Measurements from ENCODE around the gene TRIM14.

The TRIM14 gene

DNA sequence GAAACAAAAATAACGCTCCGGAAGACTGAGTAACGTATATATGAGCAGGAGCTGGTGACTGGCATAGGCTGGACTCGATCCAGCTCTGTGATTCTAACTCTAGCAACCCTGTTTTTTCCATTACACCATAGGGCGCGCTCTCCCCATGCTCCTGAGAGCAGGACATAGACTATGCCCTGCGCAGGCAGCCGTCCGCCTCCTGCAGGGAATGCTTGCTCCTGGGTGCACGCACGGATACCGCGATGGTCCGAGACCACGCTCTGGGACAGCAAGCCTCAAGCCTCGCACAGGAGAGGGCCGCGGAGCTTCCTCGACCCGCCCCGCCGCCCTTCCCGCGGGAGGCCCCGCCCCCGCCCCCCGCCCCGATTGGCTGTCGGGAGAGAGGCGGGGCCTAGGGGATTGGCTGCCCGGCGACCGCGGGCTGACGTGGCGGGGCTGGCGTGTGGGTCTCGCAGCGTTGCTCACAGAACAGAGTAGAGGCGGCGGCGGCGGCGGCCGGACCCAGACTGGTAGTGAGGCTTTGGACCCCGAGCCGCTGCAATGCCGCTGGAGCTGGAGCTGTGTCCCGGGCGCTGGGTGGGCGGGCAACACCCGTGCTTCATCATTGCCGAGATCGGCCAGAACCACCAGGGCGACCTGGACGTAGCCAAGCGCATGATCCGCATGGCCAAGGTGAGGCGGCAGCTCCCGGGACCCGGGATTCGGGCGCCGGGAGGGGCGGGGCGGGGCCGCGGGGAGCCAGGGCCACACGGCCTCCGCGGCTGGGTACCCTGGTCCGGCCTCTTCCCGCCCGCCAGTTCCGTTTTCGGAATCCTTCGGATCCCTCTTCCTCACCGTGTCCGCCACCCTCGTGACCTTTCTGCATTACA is 62.5 kb downstream of the TRIM14 start, which contains the start of gene NANS (continued):
- no peak for TF ChIP-seq ZNF791 (tag by site-specific recombination; IDR thresholded peaks at IDR 0.05)
- TF ChIP-seq, protein P1, sequence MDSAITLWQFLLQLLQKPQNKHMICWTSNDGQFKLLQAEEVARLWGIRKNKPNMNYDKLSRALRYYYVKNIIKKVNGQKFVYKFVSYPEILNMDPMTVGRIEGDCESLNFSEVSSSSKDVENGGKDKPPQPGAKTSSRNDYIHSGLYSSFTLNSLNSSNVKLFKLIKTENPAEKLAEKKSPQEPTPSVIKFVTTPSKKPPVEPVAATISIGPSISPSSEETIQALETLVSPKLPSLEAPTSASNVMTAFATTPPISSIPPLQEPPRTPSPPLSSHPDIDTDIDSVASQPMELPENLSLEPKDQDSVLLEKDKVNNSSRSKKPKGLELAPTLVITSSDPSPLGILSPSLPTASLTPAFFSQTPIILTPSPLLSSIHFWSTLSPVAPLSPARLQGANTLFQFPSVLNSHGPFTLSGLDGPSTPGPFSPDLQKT (IDR thresholded peaks at IDR 0.05; ENCODE audit: borderline replicate concordance, low read depth, low read length), result no peak
- peak; percentile 45; the same call in 1 of the 2 replicates for TF ChIP-seq KLF1 (tag by site-specific recombination; IDR thresholded peaks at IDR 0.05)
- peak; percentile 49 for TF ChIP-seq SP3 (tag by site-specific recombination; IDR thresholded peaks at IDR 0.05)
- TF ChIP-seq ZNF16 (tag by site-specific recombination; IDR thresholded peaks at IDR 0.05; ENCODE audit: low read depth), result no peak
- no peak for TF ChIP-seq ZNF830 (tag by site-specific recombination; IDR thresholded peaks at IDR 0.05; ENCODE audit: low read depth)
- peak; percentile 68; the same call in 1 of the 2 replicates for TF ChIP-seq SP7 (tag by site-specific recombination; IDR thresholded peaks at IDR 0.05)
- TF ChIP-seq GLIS2 (tag by site-specific recombination; IDR thresholded peaks at IDR 0.05), result peak; percentile 54
- TF ChIP-seq KLF8 (tag by site-specific recombination; IDR thresholded peaks at IDR 0.05), result peak; percentile 25; the same call in 1 of the 2 replicates
- peak; percentile 75; the same call in 1 of the 2 replicates for TF ChIP-seq ZNF501 (tag by site-specific recombination; IDR thresholded peaks at IDR 0.05)
- TF ChIP-seq ZFP3 (tag by site-specific recombination; IDR thresholded peaks at IDR 0.05; ENCODE audit: low read depth), result no peak
- no peak for TF ChIP-seq BCL11B (tag by site-specific recombination; IDR thresholded peaks at IDR 0.05; ENCODE audit: low read depth)
- TF ChIP-seq ZBTB1 (tag by site-specific recombination; IDR thresholded peaks at IDR 0.05), result no peak
- peak; percentile 77 for TF ChIP-seq IKZF3 (tag by site-specific recombination; IDR thresholded peaks at IDR 0.05)
- TF ChIP-seq ZBTB21 (tag by site-specific recombination; IDR thresholded peaks at IDR 0.05), result peak; percentile 60; the same call in 1 of the 2 replicates
- TF ChIP-seq ZFP41 (tag by site-specific recombination; IDR thresholded peaks at IDR 0.05; ENCODE audit: borderline replicate concordance), result no peak
- 0 out of 2 replicates have a peak, but pooled peaks have one; percentile 16 for TF ChIP-seq ZNF629 (tag by site-specific recombination; IDR thresholded peaks at IDR 0.05)
- TF ChIP-seq, protein P2, sequence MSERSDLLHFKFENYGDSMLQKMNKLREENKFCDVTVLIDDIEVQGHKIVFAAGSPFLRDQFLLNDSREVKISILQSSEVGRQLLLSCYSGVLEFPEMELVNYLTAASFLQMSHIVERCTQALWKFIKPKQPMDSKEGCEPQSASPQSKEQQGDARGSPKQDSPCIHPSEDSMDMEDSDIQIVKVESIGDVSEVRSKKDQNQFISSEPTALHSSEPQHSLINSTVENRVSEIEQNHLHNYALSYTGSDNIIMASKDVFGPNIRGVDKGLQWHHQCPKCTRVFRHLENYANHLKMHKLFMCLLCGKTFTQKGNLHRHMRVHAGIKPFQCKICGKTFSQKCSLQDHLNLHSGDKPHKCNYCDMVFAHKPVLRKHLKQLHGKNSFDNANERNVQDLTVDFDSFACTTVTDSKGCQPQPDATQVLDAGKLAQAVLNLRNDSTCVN (tag by site-specific recombination; optimal IDR thresholded peaks at IDR 0.05), result peak; percentile 52
- TF ChIP-seq YY2 (tag by site-specific recombination; IDR thresholded peaks at IDR 0.05), result no peak
- TF ChIP-seq, protein P3, sequence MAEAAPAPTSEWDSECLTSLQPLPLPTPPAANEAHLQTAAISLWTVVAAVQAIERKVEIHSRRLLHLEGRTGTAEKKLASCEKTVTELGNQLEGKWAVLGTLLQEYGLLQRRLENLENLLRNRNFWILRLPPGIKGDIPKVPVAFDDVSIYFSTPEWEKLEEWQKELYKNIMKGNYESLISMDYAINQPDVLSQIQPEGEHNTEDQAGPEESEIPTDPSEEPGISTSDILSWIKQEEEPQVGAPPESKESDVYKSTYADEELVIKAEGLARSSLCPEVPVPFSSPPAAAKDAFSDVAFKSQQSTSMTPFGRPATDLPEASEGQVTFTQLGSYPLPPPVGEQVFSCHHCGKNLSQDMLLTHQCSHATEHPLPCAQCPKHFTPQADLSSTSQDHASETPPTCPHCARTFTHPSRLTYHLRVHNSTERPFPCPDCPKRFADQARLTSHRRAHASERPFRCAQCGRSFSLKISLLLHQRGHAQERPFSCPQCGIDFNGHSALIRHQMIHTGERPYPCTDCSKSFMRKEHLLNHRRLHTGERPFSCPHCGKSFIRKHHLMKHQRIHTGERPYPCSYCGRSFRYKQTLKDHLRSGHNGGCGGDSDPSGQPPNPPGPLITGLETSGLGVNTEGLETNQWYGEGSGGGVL (tag by site-specific recombination; IDR thresholded peaks at IDR 0.05), result no peak

DNA sequence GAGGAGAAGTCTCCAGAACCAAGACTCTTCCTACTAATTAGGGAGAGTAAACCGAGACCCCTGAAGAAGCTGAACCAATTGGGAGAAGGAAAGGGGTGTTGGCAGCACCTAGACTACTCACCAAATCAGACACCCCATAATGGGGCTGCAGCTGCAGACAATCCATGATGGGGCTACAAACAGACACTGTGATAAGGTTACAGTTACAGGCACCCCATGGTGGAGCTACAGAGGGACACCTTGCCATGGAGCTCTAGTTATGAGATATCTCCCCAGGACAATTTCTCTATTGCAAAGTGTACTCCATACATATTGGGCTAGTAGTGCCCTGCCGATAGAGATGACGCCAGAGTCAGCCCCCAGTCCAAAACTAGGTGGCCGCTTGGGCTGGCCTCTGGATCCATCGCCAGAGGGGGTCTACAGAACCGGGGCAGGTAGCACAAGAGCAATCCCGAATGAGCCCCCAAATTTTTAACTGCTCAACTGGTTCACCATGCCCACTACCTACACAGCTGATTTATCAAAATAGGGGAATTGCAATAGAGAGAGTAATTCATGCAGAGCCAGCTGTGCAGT is 64.6 kb downstream of the TRIM14 start:
- POLR2A ChIA-PET, result interaction anchor here (0.6 kb wide), 1 partner anchor 37 kb away, joined by 8 read pairs; no protein-coding TSS in a partner anchor
- Histone ChIP-seq H3K9me3 (ENCODE audit: control insufficient read depth, insufficient read depth, low read depth, low read length) (no peaks in the 10 kb centered on the region), H3K27ac (ENCODE audit: extremely low read depth, low read depth, low read length) (no peak overlapping the region), H3K36me3 (ENCODE audit: control insufficient read depth in 2 of 2, insufficient read depth in 1 of 2, low read length in 2 of 2) (no peaks in the 10 kb centered on the region; a peak in 1 of 3 replicates), H3K4me3 (ENCODE audit: low read depth, low read length) (no peak overlapping the region), H3K4me1 (ENCODE audit: control insufficient read depth, insufficient read depth, low read length) (no peaks in the 10 kb centered on the region)
- CTCF ChIA-PET, result interaction anchor here (1.3 kb wide), 1 partner anchor 20 kb away, joined by 4 read pairs; no protein-coding TSS in a partner anchor
- TF ChIP-seq BCL11B (tag by site-specific recombination; IDR thresholded peaks at IDR 0.05; ENCODE audit: low read depth) (no peak), ZNF544 (tag by site-specific recombination; IDR thresholded peaks at IDR 0.05) (no peak), BCL11A (tag by site-specific recombination; IDR thresholded peaks at IDR 0.05; ENCODE audit: low read depth) (no peak), ZNF157 (tag by site-specific recombination; IDR thresholded peaks at IDR 0.05) (no peak), ZNF747 (tag by site-specific recombination; IDR thresholded peaks at IDR 0.05) (no peak), ZBTB8A (tag by site-specific recombination; IDR thresholded peaks at IDR 0.05) (no peak)
- TF ChIP-seq, protein P4, sequence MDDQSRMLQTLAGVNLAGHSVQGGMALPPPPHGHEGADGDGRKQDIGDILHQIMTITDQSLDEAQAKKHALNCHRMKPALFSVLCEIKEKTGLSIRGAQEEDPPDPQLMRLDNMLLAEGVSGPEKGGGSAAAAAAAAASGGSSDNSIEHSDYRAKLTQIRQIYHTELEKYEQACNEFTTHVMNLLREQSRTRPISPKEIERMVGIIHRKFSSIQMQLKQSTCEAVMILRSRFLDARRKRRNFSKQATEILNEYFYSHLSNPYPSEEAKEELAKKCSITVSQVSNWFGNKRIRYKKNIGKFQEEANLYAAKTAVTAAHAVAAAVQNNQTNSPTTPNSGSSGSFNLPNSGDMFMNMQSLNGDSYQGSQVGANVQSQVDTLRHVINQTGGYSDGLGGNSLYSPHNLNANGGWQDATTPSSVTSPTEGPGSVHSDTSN (CRISPR knock-in tag; IDR thresholded peaks at IDR 0.05), result no peak
- TF ChIP-seq, protein P5, sequence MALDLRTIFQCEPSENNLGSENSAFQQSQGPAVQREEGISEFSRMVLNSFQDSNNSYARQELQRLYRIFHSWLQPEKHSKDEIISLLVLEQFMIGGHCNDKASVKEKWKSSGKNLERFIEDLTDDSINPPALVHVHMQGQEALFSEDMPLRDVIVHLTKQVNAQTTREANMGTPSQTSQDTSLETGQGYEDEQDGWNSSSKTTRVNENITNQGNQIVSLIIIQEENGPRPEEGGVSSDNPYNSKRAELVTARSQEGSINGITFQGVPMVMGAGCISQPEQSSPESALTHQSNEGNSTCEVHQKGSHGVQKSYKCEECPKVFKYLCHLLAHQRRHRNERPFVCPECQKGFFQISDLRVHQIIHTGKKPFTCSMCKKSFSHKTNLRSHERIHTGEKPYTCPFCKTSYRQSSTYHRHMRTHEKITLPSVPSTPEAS (tag by site-specific recombination; IDR thresholded peaks at IDR 0.05), result no peak
